IPS-18a (cell line): ENCODE results near the gene ZFYVE21.

Experiments used
- H3K27ac ChIP-seq: one replicate; pipeline ENCODE4 v1.5.1; 2013; ENCODE audit warnings: low read length
- H3K27me3 ChIP-seq: one replicate; pipeline ENCODE4 v1.6.1; 2013; ENCODE audit warnings: mild to moderate bottlenecking, low read length; ENCODE audit not compliant: control insufficient read depth, insufficient read depth
- H3K36me3 ChIP-seq: one replicate; pipeline ENCODE4 v1.6.1; 2013; ENCODE audit warnings: low read depth, low read length; ENCODE audit not compliant: control insufficient read depth
- H3K4me1 ChIP-seq: one replicate; pipeline ENCODE4 v1.6.1; 2013; ENCODE audit warnings: low read depth, low read length; ENCODE audit not compliant: control insufficient read depth
- H3K4me3 ChIP-seq: one replicate; pipeline ENCODE4 v1.5.1; 2013; ENCODE audit warnings: low read length
- H3K9ac ChIP-seq: one replicate; pipeline ENCODE4 v1.6.1; 2013; ENCODE audit warnings: mild to moderate bottlenecking, low read length, moderate library complexity
- H3K9me3 ChIP-seq: one replicate; pipeline ENCODE4 v1.6.1; 2013; ENCODE audit warnings: low read depth, low read length; ENCODE audit not compliant: control insufficient read depth

ZFYVE21 gene

DNA sequence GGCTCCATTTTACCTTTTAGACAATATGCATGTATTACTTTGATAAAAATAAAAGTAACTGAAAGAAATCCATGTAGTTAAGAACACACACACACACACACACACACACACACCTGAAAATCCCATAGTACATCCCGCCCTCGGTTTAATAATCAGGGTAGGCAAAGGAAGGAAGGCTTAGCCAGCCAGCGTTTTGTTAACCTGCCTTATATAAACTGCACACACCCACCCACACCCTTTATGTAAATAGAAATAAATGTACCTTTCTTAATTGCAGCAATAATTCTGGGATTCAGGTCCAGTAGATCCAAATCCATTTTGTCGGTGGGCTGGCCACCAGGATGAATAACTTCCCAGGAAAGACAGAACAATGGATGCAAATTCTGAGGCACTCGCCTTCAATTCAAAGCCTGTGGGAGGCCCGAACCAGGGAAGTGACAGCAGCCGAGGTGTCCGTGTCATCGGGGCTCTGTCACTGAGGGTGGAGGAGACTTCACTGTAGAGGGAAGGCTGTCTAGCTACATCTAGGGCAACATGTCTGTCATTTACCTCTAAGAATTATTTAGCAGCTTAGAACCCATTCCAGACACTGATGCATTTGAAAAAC, 4.7 kb upstream of the ZFYVE21 start:
- Histone ChIP-seq H3K9me3 (no peaks in the 10 kb centered on the region), H3K36me3 (peaks cover 33% of the 10 kb centered on the region), H3K27ac (no peak overlapping the region), H3K27me3 (no peaks in the 10 kb centered on the region), H3K4me3 (no peak overlapping the region), H3K4me1 (peaks cover 11% of the 10 kb centered on the region), H3K9ac (no peak overlapping the region)

DNA sequence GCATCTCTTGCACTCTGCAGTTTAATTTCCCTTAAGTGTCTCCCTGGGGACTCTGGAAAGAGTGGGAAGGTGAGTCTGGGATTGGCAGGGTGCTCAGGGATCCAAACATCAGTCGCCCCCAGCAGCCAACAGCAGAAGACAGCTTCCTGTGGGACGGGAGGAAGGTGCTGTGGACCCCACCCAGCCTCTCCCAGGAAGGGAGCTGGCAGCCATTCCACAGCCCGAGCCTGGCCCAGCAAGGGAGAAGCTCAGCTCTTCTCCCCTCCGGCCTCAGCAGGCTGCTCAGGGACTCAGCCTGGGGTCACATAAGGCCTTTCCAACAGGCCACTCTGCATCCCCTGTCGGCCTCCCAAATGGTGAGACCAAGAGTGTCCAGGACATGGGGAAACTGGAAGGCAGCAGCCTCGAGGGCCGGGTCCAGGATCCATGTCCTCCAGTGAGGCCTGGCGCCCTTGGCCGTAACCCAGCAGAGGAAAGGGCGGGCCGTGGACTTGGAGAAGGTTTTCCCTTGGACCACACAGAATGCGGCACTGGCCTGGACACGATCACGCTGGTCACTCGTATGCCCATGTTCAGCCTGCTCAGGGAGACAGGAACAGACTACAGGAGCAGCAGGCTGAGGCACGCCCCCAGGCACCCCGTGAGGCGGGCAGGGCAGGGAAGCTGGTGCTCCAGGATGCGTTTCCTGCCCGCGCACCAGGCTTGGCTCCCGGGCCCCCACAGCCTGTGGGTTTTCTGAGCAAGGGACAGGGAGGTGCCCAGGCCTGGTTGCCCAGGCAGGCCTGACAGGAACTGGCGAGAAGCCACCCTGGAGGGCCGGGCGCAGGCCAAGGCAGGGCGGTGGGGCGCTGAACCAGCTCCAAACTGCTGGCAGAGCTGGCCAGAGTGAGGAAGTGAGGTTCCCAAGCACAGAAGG, 3.8 kb upstream of the ZFYVE21 start:
- Histone ChIP-seq H3K4me1 (peaks cover 15% of the 10 kb centered on the region), H3K4me3 (no peak overlapping the region), H3K9ac (no peak overlapping the region), H3K27me3 (no peaks in the 10 kb centered on the region), H3K9me3 (no peaks in the 10 kb centered on the region), H3K27ac (no peak overlapping the region), H3K36me3 (peaks cover 26% of the 10 kb centered on the region)

DNA sequence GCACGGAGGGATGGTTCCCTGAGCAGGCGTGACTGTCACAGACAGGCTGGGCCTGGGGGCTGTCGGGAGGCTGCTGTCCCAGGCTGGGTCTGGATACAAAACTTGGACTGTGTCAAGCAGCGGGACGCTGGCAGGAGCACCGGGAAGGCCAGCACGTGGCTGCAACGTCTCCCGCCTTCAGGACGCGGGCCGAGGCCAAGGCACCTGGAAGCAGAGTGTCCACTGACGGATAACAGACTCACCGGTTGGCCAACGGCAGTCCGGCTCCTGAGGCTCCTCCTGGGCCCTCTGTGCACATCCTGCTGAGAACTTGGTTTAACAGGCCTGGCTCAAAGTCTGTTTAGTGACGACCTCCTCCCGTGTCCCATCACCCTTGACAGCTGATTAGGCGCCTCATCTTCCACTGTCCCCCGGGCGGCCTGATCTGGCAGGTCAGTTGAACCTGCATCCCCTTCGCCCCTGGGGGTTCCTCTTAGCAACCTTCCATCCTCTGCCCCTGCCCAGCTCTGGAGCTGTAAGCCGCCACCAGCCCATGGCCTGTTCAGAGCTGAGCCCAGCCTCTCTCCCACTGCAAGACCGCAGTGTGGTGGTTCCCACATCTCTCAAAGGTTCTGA, 2.9 kb upstream of the ZFYVE21 start:
- Histone ChIP-seq H3K4me1 (peaks cover 16% of the 10 kb centered on the region), H3K9ac (no peak overlapping the region), H3K4me3 (no peak overlapping the region), H3K27me3 (no peaks in the 10 kb centered on the region), H3K36me3 (peaks cover 22% of the 10 kb centered on the region), H3K27ac (no peak overlapping the region), H3K9me3 (no peaks in the 10 kb centered on the region)

DNA sequence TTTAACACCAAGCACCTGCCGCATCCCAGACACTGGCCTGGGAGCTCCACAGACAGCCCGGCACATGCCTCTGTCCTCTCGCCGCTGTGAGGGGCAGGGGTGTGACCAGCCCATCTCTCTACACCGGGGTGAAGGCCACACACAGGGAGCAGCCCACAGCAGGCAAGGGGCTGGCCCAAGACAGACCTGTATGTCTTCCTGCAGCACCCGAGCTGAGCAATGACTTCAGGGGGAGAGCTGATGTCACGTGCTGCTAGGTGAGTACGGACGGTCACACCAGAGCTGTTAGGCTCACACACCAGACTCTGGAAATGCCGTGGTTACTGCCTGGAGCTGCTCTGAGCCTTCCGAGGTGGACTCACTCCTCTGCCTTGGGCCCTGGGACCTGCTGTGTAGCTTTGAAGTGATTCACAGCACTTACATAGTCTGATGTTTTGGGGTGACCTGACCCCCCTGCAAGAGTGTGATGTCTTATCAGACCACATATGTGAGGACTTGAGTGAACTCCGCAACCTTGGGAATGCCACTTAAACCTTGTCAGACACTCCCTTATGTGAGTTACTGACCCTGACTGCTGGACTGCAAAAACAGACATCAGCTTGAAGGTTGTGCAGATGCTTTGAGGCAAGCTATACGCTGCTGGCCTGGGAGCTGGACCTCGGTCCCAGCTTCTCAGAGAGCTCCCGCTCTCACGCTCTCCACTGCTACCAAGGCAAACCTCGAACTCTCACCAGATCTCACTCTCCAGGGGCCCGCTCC, 2.1 kb upstream of the ZFYVE21 start:
- H3K27ac ChIP-seq = no peak overlapping the region
- H3K9me3 ChIP-seq = no peaks in the 10 kb centered on the region
- H3K27me3 ChIP-seq = no peaks in the 10 kb centered on the region
- H3K36me3 ChIP-seq = peaks cover 15% of the 10 kb centered on the region
- no peak overlapping the region for H3K9ac ChIP-seq
- no peak overlapping the region for H3K4me3 ChIP-seq
- peaks cover 16% of the 10 kb centered on the region for H3K4me1 ChIP-seq

DNA sequence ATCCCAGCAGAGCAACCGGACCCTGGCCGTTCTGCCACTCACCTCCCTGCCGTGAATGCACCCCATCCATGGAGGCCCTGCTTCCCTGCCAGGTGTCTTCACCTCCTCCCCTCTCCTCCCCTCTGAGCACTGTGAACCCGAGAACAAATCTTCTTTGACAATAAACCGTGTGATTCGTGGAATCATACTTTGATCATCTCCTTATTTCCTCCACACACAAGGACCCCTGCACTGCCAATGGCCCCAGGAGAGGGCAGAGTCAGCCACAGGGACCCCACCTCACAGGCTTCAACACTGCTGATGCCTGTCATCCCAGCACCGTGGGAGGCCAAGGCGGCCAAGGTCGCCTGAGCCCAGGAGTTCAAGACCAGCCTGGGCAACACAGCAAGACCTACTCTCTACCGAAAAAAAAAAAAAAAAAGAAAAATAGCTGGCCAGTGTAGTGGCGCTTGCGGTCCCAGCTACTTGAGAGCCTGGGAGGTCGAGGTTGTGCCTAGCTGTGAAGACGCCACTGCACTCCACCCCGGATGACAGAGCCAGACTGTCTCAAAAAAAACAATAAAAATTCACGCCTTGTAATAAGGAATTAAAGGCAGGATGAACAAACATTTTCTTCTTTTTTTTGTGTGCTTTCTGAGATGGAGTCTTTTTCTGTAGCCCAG, 1.4 kb upstream of the ZFYVE21 start:
- no peaks in the 10 kb centered on the region for H3K9me3 ChIP-seq
- no peaks in the 10 kb centered on the region for H3K27me3 ChIP-seq
- H3K9ac ChIP-seq = peak overlapping the region; percentile 78
- H3K36me3 ChIP-seq = peaks cover 9% of the 10 kb centered on the region
- no peak overlapping the region for H3K27ac ChIP-seq
- peaks cover 16% of the 10 kb centered on the region for H3K4me1 ChIP-seq
- H3K4me3 ChIP-seq = peak overlapping the region; percentile 59

DNA sequence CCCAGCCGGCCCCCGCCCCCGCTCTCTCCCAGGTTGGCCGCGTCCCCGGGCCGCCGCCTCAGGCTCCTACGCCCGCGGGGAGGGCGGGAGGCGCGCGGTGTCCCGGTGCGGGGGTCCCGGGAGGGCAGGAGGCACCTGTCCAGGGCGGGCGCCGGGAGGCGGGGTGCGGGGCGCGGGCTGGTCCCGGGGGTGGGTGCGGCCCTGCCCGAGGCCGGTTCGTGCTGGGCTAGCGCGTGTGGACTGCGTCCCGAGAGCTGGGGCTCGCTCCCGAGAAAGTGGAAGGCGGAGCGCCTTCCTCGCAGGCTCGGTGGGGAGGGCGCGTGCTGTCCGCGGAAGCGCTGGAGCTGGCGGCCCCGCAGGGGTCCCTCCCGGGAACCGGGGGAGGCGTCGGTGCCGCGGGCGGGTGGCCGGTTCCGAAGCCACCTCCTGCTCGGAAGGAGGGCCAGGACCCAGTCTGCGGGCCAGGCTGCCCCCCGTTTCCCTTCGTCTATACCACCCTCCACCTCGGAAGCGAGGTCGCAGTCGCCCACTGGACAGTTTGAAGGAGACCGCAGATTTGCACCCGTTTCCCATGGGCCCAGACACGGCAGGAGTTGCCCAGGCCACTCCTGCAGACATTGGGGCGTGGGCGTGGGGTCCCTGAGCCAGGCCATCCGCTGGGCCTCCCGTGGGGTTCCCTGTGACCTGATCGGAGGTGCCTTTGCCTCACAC, 636 bp downstream of the ZFYVE21 start:
- no peaks in the 10 kb centered on the region for H3K36me3 ChIP-seq
- H3K9me3 ChIP-seq = no peaks in the 10 kb centered on the region
- H3K4me1 ChIP-seq = peaks cover 9% of the 10 kb centered on the region
- H3K9ac ChIP-seq = peak overlapping the region; percentile 22
- no peak overlapping the region for H3K27ac ChIP-seq
- no peaks in the 10 kb centered on the region for H3K27me3 ChIP-seq
- peak overlapping the region; percentile 71 for H3K4me3 ChIP-seq

DNA sequence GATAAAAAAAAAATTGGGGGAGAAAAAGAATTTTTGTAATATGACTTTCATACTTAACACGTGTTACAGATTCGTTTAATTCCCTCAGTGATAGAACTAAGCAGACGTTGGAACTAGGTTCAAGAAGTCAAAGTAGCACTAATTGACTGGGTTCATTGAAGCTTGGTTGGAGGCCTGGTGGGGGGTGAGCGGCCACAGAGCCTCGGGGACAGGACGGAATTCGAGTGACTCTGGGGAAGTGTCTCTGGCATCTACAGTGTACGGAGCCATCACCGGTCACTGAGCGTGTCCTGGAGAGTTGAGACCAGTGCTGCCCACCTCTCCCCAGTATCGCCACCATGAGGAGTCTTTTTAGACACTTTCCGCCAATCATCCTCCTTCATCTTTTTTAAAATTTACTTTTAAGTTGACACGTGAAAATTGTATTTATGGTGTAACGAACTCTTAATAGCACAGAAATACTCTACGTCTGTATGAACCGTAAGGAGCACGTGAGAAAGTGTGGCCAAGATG, 1.3 kb downstream of the ZFYVE21 start:
- Histone ChIP-seq H3K36me3 (no peaks in the 10 kb centered on the region), H3K9ac (peak overlapping the region; percentile 22), H3K4me1 (peaks cover 9% of the 10 kb centered on the region), H3K9me3 (no peaks in the 10 kb centered on the region), H3K4me3 (peak overlapping the region; percentile 71), H3K27ac (no peak overlapping the region), H3K27me3 (no peaks in the 10 kb centered on the region)

DNA sequence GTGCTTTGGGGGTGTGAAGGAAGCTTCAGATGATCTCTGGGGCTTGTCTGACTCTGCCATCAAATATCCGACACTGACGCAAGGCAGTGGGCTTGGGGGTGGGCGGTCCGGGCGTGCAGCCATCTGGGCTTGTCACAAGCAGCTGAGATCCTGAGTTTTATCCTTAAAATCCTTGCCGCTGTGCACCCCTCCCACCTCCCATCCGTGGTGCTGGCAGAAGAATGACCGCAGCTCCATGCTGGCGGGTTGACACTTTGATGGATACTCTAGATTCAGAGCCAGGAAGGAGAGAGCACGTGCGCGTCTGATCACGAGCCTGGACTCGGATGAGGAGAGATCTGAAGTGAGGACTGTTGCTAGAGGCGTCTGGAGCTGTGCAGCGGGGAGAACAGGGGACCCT, 3.0 kb downstream of the ZFYVE21 start:
- Histone ChIP-seq H3K27ac (no peak overlapping the region), H3K9ac (no peak overlapping the region), H3K4me1 (peaks cover 9% of the 10 kb centered on the region), H3K36me3 (no peaks in the 10 kb centered on the region), H3K27me3 (no peaks in the 10 kb centered on the region), H3K4me3 (no peak overlapping the region), H3K9me3 (no peaks in the 10 kb centered on the region)

DNA sequence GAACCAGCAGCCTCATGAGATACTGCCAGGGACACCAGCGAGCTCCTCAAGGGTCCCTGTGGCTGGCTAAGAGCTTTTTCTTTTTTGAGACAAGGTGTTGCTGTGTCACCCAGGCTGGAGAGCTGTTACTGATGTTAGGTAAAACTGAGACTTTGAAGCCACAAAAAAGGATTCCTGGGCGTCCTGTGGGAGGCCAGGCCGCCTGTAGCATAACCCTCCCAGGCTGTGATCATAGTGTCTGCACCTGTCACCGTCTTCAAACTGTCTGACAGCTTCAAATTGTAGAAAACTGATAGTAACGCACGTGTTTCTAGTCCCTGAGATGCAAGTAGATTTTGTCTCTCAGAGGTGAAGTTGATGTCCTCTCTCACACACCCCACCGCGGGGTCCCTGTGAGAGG, 4.1 kb downstream of the ZFYVE21 start:
- Histone ChIP-seq H3K27me3 (no peaks in the 10 kb centered on the region), H3K4me3 (no peak overlapping the region), H3K4me1 (peaks cover 5% of the 10 kb centered on the region), H3K36me3 (no peaks in the 10 kb centered on the region), H3K9ac (no peak overlapping the region), H3K27ac (no peak overlapping the region), H3K9me3 (no peaks in the 10 kb centered on the region)

DNA sequence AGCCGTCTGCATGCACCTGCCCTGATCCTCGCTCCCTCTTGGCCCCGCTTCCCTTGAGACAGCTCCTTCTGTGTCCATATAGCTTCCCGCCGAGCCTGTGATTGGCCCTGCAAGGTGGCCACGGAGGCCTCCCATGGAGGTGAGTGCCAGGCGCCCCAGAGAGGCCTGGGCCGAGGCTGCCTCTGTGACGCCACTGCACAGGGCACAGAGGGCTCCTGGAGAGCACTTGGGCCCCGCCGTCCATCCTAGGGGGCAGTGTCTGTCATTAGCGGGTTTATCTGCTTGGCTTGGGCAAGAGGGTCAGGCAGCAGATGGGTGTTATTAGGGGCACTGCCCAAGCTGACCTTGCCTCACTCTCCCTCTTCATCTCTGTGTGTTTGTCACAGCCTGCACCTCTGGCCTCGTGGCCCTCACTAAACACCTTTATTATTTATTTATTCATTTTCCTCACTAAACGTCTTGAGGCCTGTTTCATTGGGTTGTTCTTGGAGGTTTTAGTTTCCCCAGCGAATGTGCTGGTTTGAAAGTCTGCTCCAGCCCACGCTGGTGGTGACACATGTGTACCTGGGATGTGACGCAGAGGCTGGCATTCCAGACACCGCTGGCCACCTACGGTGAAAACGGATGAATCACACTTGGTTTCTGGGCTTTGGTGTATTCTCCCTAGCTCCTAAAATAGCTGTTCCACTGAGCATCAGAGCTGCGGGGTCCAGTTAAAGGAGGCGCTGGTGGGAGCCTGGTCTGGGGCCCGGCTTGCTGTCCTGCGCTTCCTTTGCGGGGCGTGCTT, 5.9 kb downstream of the ZFYVE21 start:
- H3K9ac ChIP-seq = no peak overlapping the region
- no peak overlapping the region for H3K27ac ChIP-seq
- H3K27me3 ChIP-seq = no peaks in the 10 kb centered on the region

More for the DNA sequence above, 5.9 kb downstream of the ZFYVE21 start:
- no peaks in the 10 kb centered on the region for H3K9me3 ChIP-seq
- no peak overlapping the region for H3K4me3 ChIP-seq
- H3K4me1 ChIP-seq = peaks cover 4% of the 10 kb centered on the region
- H3K36me3 ChIP-seq = no peaks in the 10 kb centered on the region
